HG03575 (cell line): Measurements from ENCODE around the gene GABBR1.

Experiments used
- ATAC-seq: cut with Tn5 transposase; IDR thresholded peaks from one replicate; pipeline ENCODE4 v1.9.1; 2021; ENCODE audit not compliant: unreplicated experiment, insufficient number of reproducible peaks, low FRiP score; ENCODE audit errors: extremely low read depth

Gene GABBR1

DNA sequence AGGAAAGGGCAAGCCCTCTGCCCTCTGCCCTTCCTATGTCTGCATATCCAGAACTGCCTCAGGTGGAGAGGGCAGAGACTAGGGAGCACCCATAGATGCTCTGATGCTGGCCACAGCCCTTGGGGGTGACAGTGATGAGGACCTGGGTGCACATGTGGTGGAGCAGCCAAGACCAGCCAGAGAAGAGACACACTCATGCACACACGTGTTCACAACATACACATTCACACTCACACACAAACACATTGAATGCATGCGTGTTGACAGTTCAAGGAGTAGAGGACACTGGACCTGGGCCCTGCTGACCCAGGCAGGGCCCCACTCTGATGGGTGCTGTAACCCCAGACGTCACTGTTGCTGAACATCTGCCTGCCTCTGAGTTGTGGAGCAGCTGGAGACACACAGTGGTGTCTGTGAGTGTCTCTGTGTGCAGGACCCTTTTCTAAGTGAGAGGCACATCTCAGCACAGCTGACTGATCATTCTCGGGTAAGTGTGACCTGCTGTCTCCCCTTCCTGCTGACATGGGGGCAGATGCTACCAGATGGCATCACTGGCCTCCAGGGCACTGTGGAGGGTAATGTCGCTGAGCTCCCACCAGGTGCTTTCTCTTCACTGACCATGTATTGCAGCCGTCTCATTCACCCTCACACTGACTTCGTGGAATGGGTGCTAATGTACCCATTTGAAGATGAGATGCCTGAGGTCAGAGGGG, 115.1 kb downstream of the GABBR1 start:
- ATAC-seq, result no peak

DNA sequence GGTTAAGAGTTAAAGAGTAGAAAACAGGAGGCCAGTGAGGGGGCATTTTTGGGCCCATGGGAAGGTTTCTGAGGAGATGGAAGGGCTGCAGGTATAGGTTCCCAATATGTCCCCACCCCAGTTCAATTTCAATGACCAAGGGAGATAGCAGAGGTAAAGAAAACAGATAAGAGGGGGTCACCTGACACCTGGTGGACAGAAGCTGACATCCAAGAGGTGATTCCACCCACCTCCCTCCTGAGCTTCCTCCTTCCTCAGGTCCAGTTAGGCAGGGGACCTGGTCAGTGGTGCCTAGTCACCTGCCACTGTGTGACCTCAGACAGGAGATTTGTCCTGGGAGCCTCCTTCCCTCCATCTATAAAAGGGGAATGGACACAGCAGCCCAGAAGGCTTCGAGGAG, 115.7 kb downstream of the GABBR1 start:
- ATAC-seq, result no peak

DNA sequence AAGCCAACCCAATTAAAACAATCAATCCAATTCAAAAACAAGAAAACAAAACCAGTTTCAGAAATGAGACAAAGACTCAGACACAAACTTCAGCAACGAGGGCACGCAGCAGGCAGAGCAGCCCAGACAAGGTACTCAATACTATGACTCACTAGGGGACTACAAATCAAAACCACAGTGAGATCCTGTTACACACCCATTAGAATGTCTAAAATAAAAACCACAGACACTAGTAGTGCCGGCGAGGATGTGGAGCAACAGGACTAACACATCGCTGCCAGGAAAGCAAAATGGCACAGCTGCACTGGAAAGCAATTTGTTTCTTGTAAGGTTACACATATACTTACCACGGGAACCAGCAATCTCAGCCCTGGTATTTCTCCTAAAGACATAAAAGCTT, 116.9 kb downstream of the GABBR1 start:
- ATAC-seq, result no peak

DNA sequence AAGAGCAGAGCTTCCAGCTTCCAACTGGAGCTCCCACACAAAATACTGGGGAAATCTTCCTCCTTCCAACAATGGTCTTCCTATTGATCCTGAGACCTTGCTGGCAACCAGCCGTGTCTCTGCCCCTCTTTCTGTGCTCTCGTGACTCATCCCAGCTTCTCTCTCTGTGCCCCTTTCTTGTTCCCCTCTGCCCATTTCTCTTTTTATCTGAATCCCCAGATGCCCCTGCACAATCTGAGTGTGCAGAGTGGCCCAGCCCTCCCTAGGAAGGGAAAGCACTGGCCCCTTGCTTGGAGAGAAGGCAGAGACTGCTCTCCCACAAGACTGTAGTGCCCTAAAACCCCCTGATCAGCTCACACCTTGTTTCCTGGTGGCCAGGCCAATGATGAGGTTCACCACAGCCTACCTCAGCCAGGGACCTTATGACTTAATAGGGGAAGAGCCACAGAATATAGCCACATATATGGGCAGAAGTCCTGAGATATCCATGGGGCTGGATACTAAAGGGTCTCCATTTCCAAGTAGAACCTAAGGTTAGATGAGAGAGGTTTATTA, 122.2 kb downstream of the GABBR1 start:
- ATAC-seq, result no peak

DNA sequence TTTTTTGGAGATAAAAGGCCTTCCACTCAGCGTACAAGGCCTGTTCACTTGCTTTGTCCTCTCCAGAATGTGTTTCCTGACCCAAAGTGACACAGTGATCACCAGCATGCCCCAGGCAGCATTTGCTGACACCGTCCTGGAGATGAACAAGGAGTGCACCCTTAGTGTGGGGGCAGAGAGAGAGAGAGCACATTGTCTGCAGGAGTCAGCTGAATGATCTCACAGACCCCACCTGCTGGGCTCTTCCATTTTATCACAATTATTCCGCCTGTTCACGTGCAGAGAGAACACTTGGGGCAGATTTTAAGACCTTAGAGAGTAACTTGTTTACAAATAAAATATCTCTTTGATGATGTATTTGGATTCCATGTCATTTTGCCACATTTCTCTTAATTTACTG, 122.8 kb downstream of the GABBR1 start:
- ATAC-seq, result no peak
